Prostate gland (tissue), 2 donors: ENCODE results near the gene SUGCT.

ENCODE experiments used
- POLR2AphosphoS5 ChIP-seq: sonication (generic); formaldehyde crosslinking; IDR thresholded peaks from one replicate; pipeline ENCODE4 v1.6.1; 2017; ENCODE audit warnings: antibody characterized with exemption
- TF ChIP-seq, protein P1 (sequence below), 4 experiments: fragments of 200-600 bp in 2 of 4; fragments of 450-650 bp in 2 of 4; sonication (generic) in 2 of 4; IDR thresholded peaks; 1 replicate in 3 of 4; 2 replicates in 1 of 4; pipeline ENCODE4 v1.5.1; 2016 to 2019; ENCODE audit warnings: antibody characterized with exemption in 4 of 4, mild to moderate bottlenecking in 2 of 4, moderate library complexity in 2 of 4

DNA sequence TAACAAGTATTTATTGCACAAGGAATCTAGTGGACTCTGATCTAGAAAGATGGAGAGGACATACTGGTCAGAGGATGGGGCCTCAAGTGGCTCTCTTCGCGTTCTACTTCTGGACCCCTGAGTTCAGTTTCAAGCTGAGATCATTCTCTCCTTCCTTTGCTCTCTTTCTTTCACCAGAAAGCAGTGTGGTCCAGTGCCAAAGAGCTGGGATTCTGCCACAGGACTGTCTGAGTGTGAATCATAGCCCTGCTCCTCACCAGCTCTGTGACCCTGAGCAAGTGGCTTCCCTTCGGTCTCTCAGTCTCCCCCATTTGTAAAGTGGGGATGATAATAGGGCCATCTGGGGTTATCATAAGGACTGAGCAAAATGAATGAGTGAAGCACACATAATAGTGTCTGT, 715.2 kb downstream of the SUGCT start:
- TF ChIP-seq, protein P1, sequence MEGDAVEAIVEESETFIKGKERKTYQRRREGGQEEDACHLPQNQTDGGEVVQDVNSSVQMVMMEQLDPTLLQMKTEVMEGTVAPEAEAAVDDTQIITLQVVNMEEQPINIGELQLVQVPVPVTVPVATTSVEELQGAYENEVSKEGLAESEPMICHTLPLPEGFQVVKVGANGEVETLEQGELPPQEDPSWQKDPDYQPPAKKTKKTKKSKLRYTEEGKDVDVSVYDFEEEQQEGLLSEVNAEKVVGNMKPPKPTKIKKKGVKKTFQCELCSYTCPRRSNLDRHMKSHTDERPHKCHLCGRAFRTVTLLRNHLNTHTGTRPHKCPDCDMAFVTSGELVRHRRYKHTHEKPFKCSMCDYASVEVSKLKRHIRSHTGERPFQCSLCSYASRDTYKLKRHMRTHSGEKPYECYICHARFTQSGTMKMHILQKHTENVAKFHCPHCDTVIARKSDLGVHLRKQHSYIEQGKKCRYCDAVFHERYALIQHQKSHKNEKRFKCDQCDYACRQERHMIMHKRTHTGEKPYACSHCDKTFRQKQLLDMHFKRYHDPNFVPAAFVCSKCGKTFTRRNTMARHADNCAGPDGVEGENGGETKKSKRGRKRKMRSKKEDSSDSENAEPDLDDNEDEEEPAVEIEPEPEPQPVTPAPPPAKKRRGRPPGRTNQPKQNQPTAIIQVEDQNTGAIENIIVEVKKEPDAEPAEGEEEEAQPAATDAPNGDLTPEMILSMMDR (IDR thresholded peaks at IDR 0.05) = no peak
- TF ChIP-seq POLR2AphosphoS5 = no peak
